Measurements from ENCODE around the gene GRB10. TPM values are rescaled to one million over a fixed set of nuclear protein-coding genes. Genes with fewer than 3 reads are reported as not detected.

GRB10 gene
- total and polyA plus RNA-seq, 2 of the 8 experiments (the other 6 are each of a cell fraction or from before 2014, with no cell fraction given), result 35.7 to 97.0 TPM

DNA sequence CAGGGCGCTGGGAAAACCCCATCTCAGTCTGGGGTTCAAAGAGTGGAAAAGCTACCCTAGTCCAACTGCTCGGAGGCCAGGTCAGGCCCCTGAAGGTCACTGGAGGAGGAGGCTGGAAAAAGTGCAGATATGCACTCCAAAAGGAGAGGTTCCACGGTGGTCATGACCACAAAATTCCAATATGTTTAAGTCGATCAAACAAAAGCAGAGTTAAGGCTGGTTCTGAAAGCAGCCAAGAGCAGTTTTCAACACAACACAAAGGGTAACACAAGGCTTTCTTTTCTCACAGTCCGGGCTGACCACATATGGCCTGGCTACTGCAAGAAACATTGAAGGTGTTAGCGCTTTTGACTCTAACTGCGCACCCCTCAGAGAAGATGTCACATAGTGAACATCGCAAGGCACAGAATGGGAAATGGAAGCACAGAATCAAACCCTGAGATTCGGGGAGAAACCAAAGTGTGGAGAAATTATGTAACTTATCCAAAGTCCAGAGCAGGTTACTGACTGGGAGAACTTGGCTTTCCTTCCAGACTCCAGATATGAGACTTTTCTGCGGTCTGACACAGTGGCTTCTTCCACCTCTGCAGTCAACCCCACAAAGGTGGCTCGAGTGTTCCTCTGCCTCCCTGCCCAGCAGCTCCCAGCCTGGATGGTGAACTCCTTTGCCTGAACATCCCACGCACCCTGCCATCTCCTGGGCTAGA is 1.3 kb upstream of the GRB10 start (continued):
- TF ChIP-seq, protein P1, sequence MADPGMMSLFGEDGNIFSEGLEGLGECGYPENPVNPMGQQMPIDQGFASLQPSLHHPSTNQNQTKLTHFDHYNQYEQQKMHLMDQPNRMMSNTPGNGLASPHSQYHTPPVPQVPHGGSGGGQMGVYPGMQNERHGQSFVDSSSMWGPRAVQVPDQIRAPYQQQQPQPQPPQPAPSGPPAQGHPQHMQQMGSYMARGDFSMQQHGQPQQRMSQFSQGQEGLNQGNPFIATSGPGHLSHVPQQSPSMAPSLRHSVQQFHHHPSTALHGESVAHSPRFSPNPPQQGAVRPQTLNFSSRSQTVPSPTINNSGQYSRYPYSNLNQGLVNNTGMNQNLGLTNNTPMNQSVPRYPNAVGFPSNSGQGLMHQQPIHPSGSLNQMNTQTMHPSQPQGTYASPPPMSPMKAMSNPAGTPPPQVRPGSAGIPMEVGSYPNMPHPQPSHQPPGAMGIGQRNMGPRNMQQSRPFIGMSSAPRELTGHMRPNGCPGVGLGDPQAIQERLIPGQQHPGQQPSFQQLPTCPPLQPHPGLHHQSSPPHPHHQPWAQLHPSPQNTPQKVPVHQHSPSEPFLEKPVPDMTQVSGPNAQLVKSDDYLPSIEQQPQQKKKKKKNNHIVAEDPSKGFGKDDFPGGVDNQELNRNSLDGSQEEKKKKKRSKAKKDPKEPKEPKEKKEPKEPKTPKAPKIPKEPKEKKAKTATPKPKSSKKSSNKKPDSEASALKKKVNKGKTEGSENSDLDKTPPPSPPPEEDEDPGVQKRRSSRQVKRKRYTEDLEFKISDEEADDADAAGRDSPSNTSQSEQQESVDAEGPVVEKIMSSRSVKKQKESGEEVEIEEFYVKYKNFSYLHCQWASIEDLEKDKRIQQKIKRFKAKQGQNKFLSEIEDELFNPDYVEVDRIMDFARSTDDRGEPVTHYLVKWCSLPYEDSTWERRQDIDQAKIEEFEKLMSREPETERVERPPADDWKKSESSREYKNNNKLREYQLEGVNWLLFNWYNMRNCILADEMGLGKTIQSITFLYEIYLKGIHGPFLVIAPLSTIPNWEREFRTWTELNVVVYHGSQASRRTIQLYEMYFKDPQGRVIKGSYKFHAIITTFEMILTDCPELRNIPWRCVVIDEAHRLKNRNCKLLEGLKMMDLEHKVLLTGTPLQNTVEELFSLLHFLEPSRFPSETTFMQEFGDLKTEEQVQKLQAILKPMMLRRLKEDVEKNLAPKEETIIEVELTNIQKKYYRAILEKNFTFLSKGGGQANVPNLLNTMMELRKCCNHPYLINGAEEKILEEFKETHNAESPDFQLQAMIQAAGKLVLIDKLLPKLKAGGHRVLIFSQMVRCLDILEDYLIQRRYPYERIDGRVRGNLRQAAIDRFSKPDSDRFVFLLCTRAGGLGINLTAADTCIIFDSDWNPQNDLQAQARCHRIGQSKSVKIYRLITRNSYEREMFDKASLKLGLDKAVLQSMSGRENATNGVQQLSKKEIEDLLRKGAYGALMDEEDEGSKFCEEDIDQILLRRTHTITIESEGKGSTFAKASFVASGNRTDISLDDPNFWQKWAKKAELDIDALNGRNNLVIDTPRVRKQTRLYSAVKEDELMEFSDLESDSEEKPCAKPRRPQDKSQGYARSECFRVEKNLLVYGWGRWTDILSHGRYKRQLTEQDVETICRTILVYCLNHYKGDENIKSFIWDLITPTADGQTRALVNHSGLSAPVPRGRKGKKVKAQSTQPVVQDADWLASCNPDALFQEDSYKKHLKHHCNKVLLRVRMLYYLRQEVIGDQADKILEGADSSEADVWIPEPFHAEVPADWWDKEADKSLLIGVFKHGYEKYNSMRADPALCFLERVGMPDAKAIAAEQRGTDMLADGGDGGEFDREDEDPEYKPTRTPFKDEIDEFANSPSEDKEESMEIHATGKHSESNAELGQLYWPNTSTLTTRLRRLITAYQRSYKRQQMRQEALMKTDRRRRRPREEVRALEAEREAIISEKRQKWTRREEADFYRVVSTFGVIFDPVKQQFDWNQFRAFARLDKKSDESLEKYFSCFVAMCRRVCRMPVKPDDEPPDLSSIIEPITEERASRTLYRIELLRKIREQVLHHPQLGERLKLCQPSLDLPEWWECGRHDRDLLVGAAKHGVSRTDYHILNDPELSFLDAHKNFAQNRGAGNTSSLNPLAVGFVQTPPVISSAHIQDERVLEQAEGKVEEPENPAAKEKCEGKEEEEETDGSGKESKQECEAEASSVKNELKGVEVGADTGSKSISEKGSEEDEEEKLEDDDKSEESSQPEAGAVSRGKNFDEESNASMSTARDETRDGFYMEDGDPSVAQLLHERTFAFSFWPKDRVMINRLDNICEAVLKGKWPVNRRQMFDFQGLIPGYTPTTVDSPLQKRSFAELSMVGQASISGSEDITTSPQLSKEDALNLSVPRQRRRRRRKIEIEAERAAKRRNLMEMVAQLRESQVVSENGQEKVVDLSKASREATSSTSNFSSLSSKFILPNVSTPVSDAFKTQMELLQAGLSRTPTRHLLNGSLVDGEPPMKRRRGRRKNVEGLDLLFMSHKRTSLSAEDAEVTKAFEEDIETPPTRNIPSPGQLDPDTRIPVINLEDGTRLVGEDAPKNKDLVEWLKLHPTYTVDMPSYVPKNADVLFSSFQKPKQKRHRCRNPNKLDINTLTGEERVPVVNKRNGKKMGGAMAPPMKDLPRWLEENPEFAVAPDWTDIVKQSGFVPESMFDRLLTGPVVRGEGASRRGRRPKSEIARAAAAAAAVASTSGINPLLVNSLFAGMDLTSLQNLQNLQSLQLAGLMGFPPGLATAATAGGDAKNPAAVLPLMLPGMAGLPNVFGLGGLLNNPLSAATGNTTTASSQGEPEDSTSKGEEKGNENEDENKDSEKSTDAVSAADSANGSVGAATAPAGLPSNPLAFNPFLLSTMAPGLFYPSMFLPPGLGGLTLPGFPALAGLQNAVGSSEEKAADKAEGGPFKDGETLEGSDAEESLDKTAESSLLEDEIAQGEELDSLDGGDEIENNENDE (IDR thresholded peaks at IDR 0.05; ENCODE audit: insufficient replicate concordance, low read length), result no peak
- TF ChIP-seq EZH2 (IDR thresholded peaks at IDR 0.05; ENCODE audit: low read depth, low read length, severe bottlenecking) (no peak), YY1 (IDR thresholded peaks at IDR 0.05; ENCODE audit: low read depth, low read length) (no peak), BRCA1 (IDR thresholded peaks at IDR 0.05; ENCODE audit: low read depth, low read length) (no peak), TCF12 (IDR thresholded peaks at IDR 0.05; ENCODE audit: low read depth, low read length) (no peak)

Measured in H1 (cell line).